ENCODE measurements around the gene HDAC9. TPM values are rescaled to one million over a fixed set of nuclear protein-coding genes. Genes with fewer than 3 reads are reported as not detected.

HDAC9 gene
- total RNA-seq, 1 donor from 2014 or later = 28.6 TPM

DNA sequence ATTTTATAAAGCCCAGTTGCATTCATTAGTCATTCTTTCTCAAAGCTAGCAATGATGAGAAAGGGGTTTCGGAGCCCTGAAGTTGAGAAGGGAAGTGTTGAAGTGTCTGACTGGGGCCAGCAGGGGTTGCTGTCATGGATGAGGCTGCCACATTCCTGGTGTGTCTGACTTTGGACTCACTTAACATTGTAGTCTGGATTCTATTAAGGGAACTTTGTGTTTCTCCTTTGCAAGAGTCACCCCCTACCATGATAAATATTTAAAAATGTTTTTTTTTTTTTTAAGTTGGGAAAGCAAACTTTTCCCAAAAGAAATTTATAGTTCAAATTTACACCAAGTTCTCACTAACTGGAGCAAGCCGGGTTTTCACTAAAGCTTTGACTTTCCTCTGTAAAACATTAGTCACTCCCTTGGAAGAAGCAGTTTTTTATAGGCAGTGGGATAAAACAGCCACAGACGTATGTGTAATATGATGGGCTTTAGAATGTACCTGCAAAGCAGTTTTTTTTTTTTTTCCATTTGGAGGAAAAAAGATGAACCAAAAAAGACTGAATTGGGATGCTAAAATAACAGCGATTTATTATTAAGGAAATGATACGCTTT, 378.3 kb downstream of the HDAC9 start:
- H3K36me3 ChIP-seq = no peaks in the 10 kb centered on the region
- Mint-ChIP-seq H3K4me3 (no peak overlapping the region), H3K27ac (no peak overlapping the region), H3K27me3 (ENCODE audit: insufficient read depth, low read depth) (no peaks in the 10 kb centered on the region), H3K36me3 (no peaks in the 10 kb centered on the region), H3K9me3 (no peaks in the 10 kb centered on the region), H3K4me1 (no peaks in the 10 kb centered on the region)
- TF ChIP-seq EZH2 (IDR thresholded peaks at IDR 0.05) = no peak
- TF ChIP-seq, protein P1, sequence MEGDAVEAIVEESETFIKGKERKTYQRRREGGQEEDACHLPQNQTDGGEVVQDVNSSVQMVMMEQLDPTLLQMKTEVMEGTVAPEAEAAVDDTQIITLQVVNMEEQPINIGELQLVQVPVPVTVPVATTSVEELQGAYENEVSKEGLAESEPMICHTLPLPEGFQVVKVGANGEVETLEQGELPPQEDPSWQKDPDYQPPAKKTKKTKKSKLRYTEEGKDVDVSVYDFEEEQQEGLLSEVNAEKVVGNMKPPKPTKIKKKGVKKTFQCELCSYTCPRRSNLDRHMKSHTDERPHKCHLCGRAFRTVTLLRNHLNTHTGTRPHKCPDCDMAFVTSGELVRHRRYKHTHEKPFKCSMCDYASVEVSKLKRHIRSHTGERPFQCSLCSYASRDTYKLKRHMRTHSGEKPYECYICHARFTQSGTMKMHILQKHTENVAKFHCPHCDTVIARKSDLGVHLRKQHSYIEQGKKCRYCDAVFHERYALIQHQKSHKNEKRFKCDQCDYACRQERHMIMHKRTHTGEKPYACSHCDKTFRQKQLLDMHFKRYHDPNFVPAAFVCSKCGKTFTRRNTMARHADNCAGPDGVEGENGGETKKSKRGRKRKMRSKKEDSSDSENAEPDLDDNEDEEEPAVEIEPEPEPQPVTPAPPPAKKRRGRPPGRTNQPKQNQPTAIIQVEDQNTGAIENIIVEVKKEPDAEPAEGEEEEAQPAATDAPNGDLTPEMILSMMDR (IDR thresholded peaks at IDR 0.05) = peak; percentile 62
- H3K9ac ChIP-seq = no peak overlapping the region
- no peaks in the 10 kb centered on the region for H4K20me1 ChIP-seq (ENCODE audit: low read depth)
- H3K4me1 ChIP-seq = no peaks in the 10 kb centered on the region
- DNase-seq (ENCODE audit: low spot score) = peak; percentile 48
- no peaks in the 10 kb centered on the region for H3F3A ChIP-seq (ENCODE audit: low read depth)
- no peaks in the 10 kb centered on the region for H3K27me3 ChIP-seq
- H3K9me3 ChIP-seq (ENCODE audit: low read depth) = no peaks in the 10 kb centered on the region
- no peak overlapping the region for H2AFZ ChIP-seq (replicated peaks)
- H3K79me2 ChIP-seq (ENCODE audit: low read depth) = no peaks in the 10 kb centered on the region
- H3K27ac ChIP-seq = no peak overlapping the region
- H3K4me2 ChIP-seq = no peak overlapping the region
- H3K4me3 ChIP-seq = no peak overlapping the region

DNA sequence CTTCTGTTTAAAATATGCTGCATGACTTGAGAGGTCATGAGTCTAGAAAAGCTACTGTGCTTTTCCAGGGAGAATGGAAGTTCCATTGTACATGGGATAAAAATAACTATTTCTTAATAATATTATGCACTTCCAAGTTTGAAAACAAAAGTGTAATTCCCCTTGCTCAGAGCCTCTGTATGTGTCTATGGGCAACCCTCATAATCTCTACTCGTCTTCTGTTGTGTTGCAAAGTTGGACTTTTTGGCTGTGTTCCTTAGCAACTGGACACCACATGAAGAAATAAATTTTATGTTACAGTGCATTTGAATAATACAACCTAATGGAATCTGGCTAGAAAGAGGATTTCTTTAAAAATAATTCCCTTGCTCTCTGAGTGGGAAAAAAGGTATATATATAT, 379.3 kb downstream of the HDAC9 start:
- no peaks in the 10 kb centered on the region for H4K20me1 ChIP-seq (ENCODE audit: low read depth)
- H3K27me3 ChIP-seq = no peaks in the 10 kb centered on the region
- no peak overlapping the region for H3K4me3 Mint-ChIP-seq
- no peak overlapping the region for H2AFZ ChIP-seq (replicated peaks)
- no peaks in the 10 kb centered on the region for H3K36me3 Mint-ChIP-seq
- no peak overlapping the region for H3K27ac ChIP-seq
- H3K4me3 ChIP-seq = no peak overlapping the region
- H3K4me1 Mint-ChIP-seq = no peaks in the 10 kb centered on the region
- H3K9me3 ChIP-seq (ENCODE audit: low read depth) = no peaks in the 10 kb centered on the region
- no peaks in the 10 kb centered on the region for H3K4me1 ChIP-seq
- no peak overlapping the region for H3K27ac Mint-ChIP-seq
- H3K36me3 ChIP-seq = no peaks in the 10 kb centered on the region
- peaks cover 4% of the 10 kb centered on the region for H3K9me3 Mint-ChIP-seq
- H3F3A ChIP-seq (ENCODE audit: low read depth) = no peaks in the 10 kb centered on the region
- no peak for DNase-seq (ENCODE audit: low spot score)
- H3K4me2 ChIP-seq = no peak overlapping the region
- TF ChIP-seq EZH2phosphoT487 (IDR thresholded peaks at IDR 0.05) (no peak), EZH2 (IDR thresholded peaks at IDR 0.05) (no peak)
- TF ChIP-seq, protein P1 (IDR thresholded peaks at IDR 0.05) = no peak
- no peak overlapping the region for H3K9ac ChIP-seq
- no peaks in the 10 kb centered on the region for H3K27me3 Mint-ChIP-seq (ENCODE audit: insufficient read depth, low read depth)
- H3K79me2 ChIP-seq (ENCODE audit: low read depth) = no peaks in the 10 kb centered on the region

DNA sequence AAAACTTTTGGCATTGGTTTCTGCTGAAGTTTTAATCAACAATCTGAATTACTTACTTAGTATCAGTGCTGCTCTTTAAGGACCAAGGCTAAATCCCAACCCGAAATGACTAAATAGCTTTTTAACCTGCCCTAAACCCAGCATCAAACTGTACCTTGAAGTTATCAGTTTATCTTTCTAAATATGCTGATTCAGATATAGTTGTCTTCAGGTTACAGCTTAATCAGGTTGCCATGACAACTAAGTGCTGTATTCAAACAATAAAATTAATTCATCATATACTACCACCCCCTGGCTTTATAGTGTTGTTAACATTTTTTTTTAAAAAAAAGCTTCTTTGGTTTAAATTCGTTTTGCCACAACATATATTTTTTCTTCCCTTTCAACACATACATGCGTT, 382.3 kb downstream of the HDAC9 start:
- no peak overlapping the region for H3K27ac ChIP-seq
- Mint-ChIP-seq H3K4me1 (no peaks in the 10 kb centered on the region), H3K27me3 (ENCODE audit: insufficient read depth, low read depth) (no peaks in the 10 kb centered on the region), H3K27ac (no peak overlapping the region), H3K9me3 (peaks cover 4% of the 10 kb centered on the region), H3K4me3 (no peak overlapping the region), H3K36me3 (no peaks in the 10 kb centered on the region)
- H3K79me2 ChIP-seq (ENCODE audit: low read depth) = no peaks in the 10 kb centered on the region
- no peak overlapping the region for H3K9ac ChIP-seq
- H4K20me1 ChIP-seq (ENCODE audit: low read depth) = no peaks in the 10 kb centered on the region
- H3F3A ChIP-seq (ENCODE audit: low read depth) = no peaks in the 10 kb centered on the region
- H3K4me2 ChIP-seq = no peak overlapping the region
- no peak overlapping the region for H2AFZ ChIP-seq (replicated peaks)
- H3K36me3 ChIP-seq = no peaks in the 10 kb centered on the region
- DNase-seq (ENCODE audit: low spot score) = no peak
- H3K4me3 ChIP-seq = no peak overlapping the region
- no peaks in the 10 kb centered on the region for H3K4me1 ChIP-seq
- no peaks in the 10 kb centered on the region for H3K27me3 ChIP-seq
- H3K9me3 ChIP-seq (ENCODE audit: low read depth) = no peaks in the 10 kb centered on the region
- TF ChIP-seq EZH2phosphoT487 (IDR thresholded peaks at IDR 0.05) = no peak
- TF ChIP-seq, protein P1 (IDR thresholded peaks at IDR 0.05) = no peak
- TF ChIP-seq EZH2 (IDR thresholded peaks at IDR 0.05) = no peak
